NCI-H146 (cell line): ENCODE data around the gene LILRA2.
"Not testable (repeated sequence)": the region's sequence is repeated elsewhere in the genome, so short reads cannot be mapped to it uniquely, and the experiment has no call there.

Source experiments
- DNase-seq: peaks from one replicate; lab custom pipeline; 2025; lab: John Stamatoyannopoulos, UW

The LILRA2 gene

GRCh38 chr19:54571715-54572615, 1.6 kb upstream of the LILRA2 start:
- not testable (repeated sequence) for DNase-seq

- no peak for DNase-seq
Measured at GRCh38 chr19:54572696-54573311, 786 bp upstream of the LILRA2 start.

- no peak for DNase-seq
Measured at GRCh38 chr19:54574051-54574450, 461 bp downstream of the LILRA2 start.

GRCh38 chr19:54574527-54575056, 1.0 kb downstream of the LILRA2 start:
- DNase-seq: no peak

GRCh38 chr19:54575205-54575604, 1.6 kb downstream of the LILRA2 start:
- DNase-seq: not testable (repeated sequence)

- DNase-seq: no peak
Measured at GRCh38 chr19:54576411-54576976, 2.9 kb downstream of the LILRA2 start.

GRCh38 chr19:54577334-54577733, 3.7 kb downstream of the LILRA2 start:
- no peak for DNase-seq

GRCh38 chr19:54578268-54578667, 4.7 kb downstream of the LILRA2 start:
- not testable (repeated sequence) for DNase-seq

- DNase-seq: no peak
Measured at GRCh38 chr19:54586397-54586796, 12.8 kb downstream of the LILRA2 start.

GRCh38 chr19:54587026-54587425, 13.4 kb downstream of the LILRA2 start:
- DNase-seq: no peak

GRCh38 chr19:54593445-54593844, 19.9 kb downstream of the LILRA2 start, which contains the start of gene LILRA1:
Gene LILRA1, plus strand, starts transcription at chr19:54593632. Its CDS starts 613 bp downstream, at chr19:54594245.
- not testable (repeated sequence) for DNase-seq

GRCh38 chr19:54593931-54594626, 20.5 kb downstream of the LILRA2 start:
- not testable (repeated sequence) for DNase-seq

- DNase-seq: no peak
Measured at GRCh38 chr19:54594737-54595136, 21.1 kb downstream of the LILRA2 start.

GRCh38 chr19:54595680-54596436, 22.3 kb downstream of the LILRA2 start:
- DNase-seq: not testable (repeated sequence)

- no peak for DNase-seq
Measured at GRCh38 chr19:54600212-54600611, 26.6 kb downstream of the LILRA2 start.

GRCh38 chr19:54606230-54606629, 32.6 kb downstream of the LILRA2 start:
- no peak for DNase-seq

- DNase-seq: no peak
Measured at GRCh38 chr19:54606891-54607784, 33.5 kb downstream of the LILRA2 start.

GRCh38 chr19:54607785-54608150, 34.2 kb downstream of the LILRA2 start:
- DNase-seq: no peak

GRCh38 chr19:54608205-54608604, 34.6 kb downstream of the LILRA2 start:
- DNase-seq: no peak

GRCh38 chr19:54608792-54609191, 35.2 kb downstream of the LILRA2 start:
- DNase-seq: no peak
